IMR-90 (cell line): ENCODE data around the gene CHAT. TPM values are rescaled to one million over a fixed set of nuclear protein-coding genes. Genes with fewer than 3 reads are reported as not detected.

Source experiments
- ATAC-seq: fragments of 200-7000 bp; cut with Tn5 transposase; 2 replicates; pipeline ENCODE4 v1.9.1; 2020; ENCODE audit warnings: low read depth, mild to moderate bottlenecking, moderate library complexity
- BruUV-seq: library from RNA; stranded (reverse); fragments of 400-500 nt; replicated peaks from 2 replicates; lab custom pipeline; 2021; lab: Mats Ljungman, UMichigan
- CTCF ChIA-PET: fragments of 300-600 bp; formaldehyde crosslinking; extraction: SDS; loops from one replicate; lab custom pipeline; 2021; ENCODE audit warnings: antibody characterized with exemption; lab: Yijun Ruan, JAX
- POLR2A ChIA-PET: fragments of 300-600 bp; sonication (Branson Sonifier 250); formaldehyde crosslinking; loops from one replicate; lab custom pipeline; 2022; ENCODE audit warnings: antibody characterized with exemption; ENCODE audit not compliant: unreplicated experiment; lab: Charles Lee
- DNase-seq: peaks from one replicate; pipeline ENCODE4 v3.0.0; 2013
- H2AFZ ChIP-seq: replicated peaks from 2 replicates; pipeline ENCODE3; 2013; ENCODE audit warnings: low read length, mild to moderate bottlenecking; ENCODE audit not compliant: poor library complexity
- H2AK5ac ChIP-seq: 2 replicates; pipeline ENCODE4 v1.6.1; 2013; ENCODE audit warnings: low read depth, low read length, inconsistent platforms
- H2AK9ac ChIP-seq: replicated peaks from 2 replicates; pipeline ENCODE3; 2013; ENCODE audit warnings: mild to moderate bottlenecking, low read depth, low read length, moderate library complexity; ENCODE audit not compliant: poor library complexity
- H2BK120ac ChIP-seq: 2 replicates; pipeline ENCODE4 v1.6.1; 2013; ENCODE audit warnings: low read depth, low read length, inconsistent platforms
- H2BK15ac ChIP-seq: 3 replicates; pipeline ENCODE4 v1.6.1; 2013; ENCODE audit warnings: low read depth, low read length, inconsistent platforms
- H2BK20ac ChIP-seq: 2 replicates; pipeline ENCODE4 v1.6.1; 2013; ENCODE audit warnings: low read depth, mild to moderate bottlenecking, inconsistent platforms, low read length, moderate library complexity
- H2BK5ac ChIP-seq: 2 replicates; pipeline ENCODE4 v1.6.1; 2013; ENCODE audit warnings: mild to moderate bottlenecking, low read depth, low read length, inconsistent platforms; ENCODE audit not compliant: poor library complexity, severe bottlenecking
- H3K14ac ChIP-seq: replicated peaks from 2 replicates; pipeline ENCODE4 v1.6.1; 2013; ENCODE audit warnings: low read depth, low read length, inconsistent platforms
- H3K18ac ChIP-seq: 2 replicates; pipeline ENCODE4 v1.6.1; 2013; ENCODE audit warnings: low read depth, low read length, control low read depth
- H3K23ac ChIP-seq: 2 replicates; pipeline ENCODE4 v1.6.1; 2013; ENCODE audit warnings: low read depth, low read length, inconsistent platforms
- H3K27ac ChIP-seq: 2 replicates; pipeline ENCODE4 v1.5.1; 2013; ENCODE audit warnings: mild to moderate bottlenecking, control low read depth, low read length; ENCODE audit not compliant: insufficient read depth
- H3K27me3 ChIP-seq: 2 replicates; pipeline ENCODE4 v1.6.1; 2013; ENCODE audit warnings: low read length; ENCODE audit not compliant: control insufficient read depth, insufficient read depth
- H3K36me3 ChIP-seq: 2 replicates; pipeline ENCODE4 v1.6.1; 2013; ENCODE audit warnings: low read length, mixed read lengths; ENCODE audit not compliant: control insufficient read depth, insufficient read depth
- H3K4ac ChIP-seq: 2 replicates; pipeline ENCODE4 v1.6.1; 2013; ENCODE audit warnings: low read depth, low read length, inconsistent platforms
- H3K4me1 ChIP-seq: 2 replicates; pipeline ENCODE4 v1.6.1; 2013; ENCODE audit warnings: low read length, mixed read lengths; ENCODE audit not compliant: control insufficient read depth, insufficient read depth
- H3K4me2 ChIP-seq: 2 replicates; pipeline ENCODE4 v1.6.1; 2013; ENCODE audit warnings: low read depth, mild to moderate bottlenecking, control low read depth, low read length, moderate library complexity
- H3K4me3 ChIP-seq: 2 replicates; pipeline ENCODE4 v1.5.1; 2013; ENCODE audit warnings: low read depth, mild to moderate bottlenecking, control low read depth, low read length, moderate library complexity; ENCODE audit not compliant: insufficient read depth
- H3K56ac ChIP-seq: 2 replicates; pipeline ENCODE4 v1.6.1; 2013; ENCODE audit warnings: low read length, inconsistent platforms; ENCODE audit not compliant: insufficient read depth; ENCODE audit errors: extremely low read depth
- H3K79me1 ChIP-seq, 2 experiments: 2 replicates each; pipeline ENCODE4 v1.6.1; 2013; ENCODE audit warnings: low read length in 2 of 2, inconsistent platforms in 1 of 2, low read depth in 1 of 2
- H3K9ac ChIP-seq: 2 replicates; pipeline ENCODE4 v1.6.1; 2013; ENCODE audit warnings: low read depth, low read length, control low read depth
- H3K9me1 ChIP-seq: 2 replicates; pipeline ENCODE4 v1.6.1; 2013; ENCODE audit warnings: low read length, inconsistent platforms; ENCODE audit not compliant: insufficient read depth
- H3K9me3 ChIP-seq: 2 replicates; pipeline ENCODE4 v1.6.1; 2013; ENCODE audit warnings: low read length; ENCODE audit not compliant: control insufficient read depth, insufficient read depth
- H4K20me1 ChIP-seq: 2 replicates; pipeline ENCODE4 v1.6.1; 2013; ENCODE audit warnings: low read length, inconsistent platforms; ENCODE audit not compliant: insufficient read depth
- H4K5ac ChIP-seq: 2 replicates; pipeline ENCODE4 v1.6.1; 2013; ENCODE audit warnings: mild to moderate bottlenecking, low read depth, low read length, control low read depth
- H4K8ac ChIP-seq, 2 experiments: 2 replicates each; pipeline ENCODE4 v1.6.1; 2013; ENCODE audit warnings: low read depth in 2 of 2, low read length in 2 of 2, control low read depth in 1 of 2, inconsistent platforms in 1 of 2
- H4K91ac ChIP-seq: 2 replicates; pipeline ENCODE4 v1.6.1; 2013; ENCODE audit warnings: low read depth, low read length, inconsistent platforms; ENCODE audit not compliant: insufficient read depth
- BHLHE40 ChIP-seq: fragments of 150-350 bp; IDR thresholded peaks from 2 replicates; pipeline ENCODE4 v1.6.1; 2016; ENCODE audit warnings: mild to moderate bottlenecking, low read depth, low read length
- CEBPB ChIP-seq: IDR thresholded peaks from 2 replicates; pipeline ENCODE4 v1.6.1; 2012; ENCODE audit warnings: low read depth, low read length, improper control_type of control experiment
- CHD1 ChIP-seq: IDR thresholded peaks from 2 replicates; pipeline ENCODE4 v1.6.1; 2012; ENCODE audit warnings: low read depth, low read length, improper control_type of control experiment
- CTCF ChIP-seq: conservative IDR thresholded peaks from 2 replicates; pipeline ENCODE4 v1.5.1; 2012; ENCODE audit warnings: mild to moderate bottlenecking, low read depth, low read length, improper control_type of control experiment
- ELK1 ChIP-seq: fragments of 150-350 bp; IDR thresholded peaks from 2 replicates; pipeline ENCODE4 v1.6.1; 2016; ENCODE audit warnings: low read depth, mild to moderate bottlenecking, low read length, moderate library complexity, borderline replicate concordance
- FOS ChIP-seq: fragments of 150-350 bp; IDR thresholded peaks from 2 replicates; pipeline ENCODE4 v1.6.1; 2016; ENCODE audit warnings: low read depth, low read length
- MAFK ChIP-seq: IDR thresholded peaks from 2 replicates; pipeline ENCODE4 v1.6.1; 2012; ENCODE audit warnings: low read depth, low read length, improper control_type of control experiment
- MAZ ChIP-seq: IDR thresholded peaks from 2 replicates; pipeline ENCODE4 v1.6.1; 2012; ENCODE audit warnings: low read depth, mild to moderate bottlenecking, low read length, improper control_type of control experiment, moderate library complexity, borderline replicate concordance
- MXI1 ChIP-seq: IDR thresholded peaks from 2 replicates; pipeline ENCODE4 v1.6.1; 2012; ENCODE audit warnings: low read depth, mild to moderate bottlenecking, low read length, moderate library complexity, borderline replicate concordance
- NFE2L2 ChIP-seq: fragments of 150-350 bp; IDR thresholded peaks from 2 replicates; pipeline ENCODE4 v1.6.1; 2016; ENCODE audit warnings: low read depth, mild to moderate bottlenecking, low read length
- POLR2A ChIP-seq: IDR thresholded peaks from 2 replicates; pipeline ENCODE4 v1.6.1; 2012; ENCODE audit warnings: mild to moderate bottlenecking, low read depth, low read length
- RAD21 ChIP-seq: IDR thresholded peaks from 2 replicates; pipeline ENCODE4 v1.6.1; 2012; ENCODE audit warnings: low read length, improper control_type of control experiment
- RCOR1 ChIP-seq: IDR thresholded peaks from 2 replicates; pipeline ENCODE4 v1.6.1; 2012; ENCODE audit warnings: mild to moderate bottlenecking, low read length, improper control_type of control experiment; ENCODE audit not compliant: insufficient replicate concordance
- RFX5 ChIP-seq: IDR thresholded peaks from 2 replicates; pipeline ENCODE4 v1.8.0; 2012; ENCODE audit warnings: low read depth, mild to moderate bottlenecking, low read length, moderate library complexity
- SMC3 ChIP-seq: fragments of 150-350 bp; IDR thresholded peaks from 2 replicates; pipeline ENCODE4 v1.6.1; 2016; ENCODE audit warnings: low read depth, mild to moderate bottlenecking, antibody characterized with exemption, low read length, moderate library complexity
- USF2 ChIP-seq: fragments of 150-350 bp; IDR thresholded peaks from 2 replicates; pipeline ENCODE4 v1.6.1; 2017; ENCODE audit warnings: mild to moderate bottlenecking, antibody characterized with exemption, low read length, low read depth
- WGBS, 2 experiments: methylation state at CpG; one replicate each; pipeline versions ENCODE4 v1.1.5 to v1.1.7; 2013; ENCODE audit warnings: missing lambda C conversion rate in 2 of 2; ENCODE audit not compliant: insufficient read length in 1 of 2; ENCODE audit errors: extremely low coverage in 2 of 2; 5-methylcytosine and 5-hydroxymethylcytosine counted together
- dilution Hi-C: fragments of 300-500 bp; cut with HindIII; formaldehyde crosslinking; loops from one replicate; pipeline ENCODE4 v1.14.3; 2018; ENCODE audit warnings: low sequenced_read_pairs; ENCODE audit not compliant: unreplicated experiment
- in situ Hi-C: fragments of 300-500 bp; cut with MboI; formaldehyde crosslinking; loops from 3 replicates; pipeline ENCODE4 v1.14.3; 2019; ENCODE audit warnings: low sequenced_read_pairs, inconsistent platforms, mixed read lengths
- intact Hi-C: fragments of 100-400 bp; cut with micrococcal nuclease; formaldehyde crosslinking; loops from 2 replicates; pipeline ENCODE4 v1.10.0; 2022
- polyA plus RNA-seq, 3 experiments: library from polyadenylated mRNA; depleted of rRNA; stranded (reverse); fragments of >200 nt; gene quantifications; 2 replicates each; pipeline ENCODE4 v1.2.3, GENCODE V29; 2012; ENCODE audit warnings: low replicate concordance in 1 of 3
- total RNA-seq: library from RNA; depleted of rRNA; stranded (reverse); fragments of >200 nt; gene quantifications from 2 replicates; pipeline ENCODE4 v1.2.3, GENCODE V29; 2012

The CHAT gene
- total and polyA plus RNA-seq, 2 of the 4 experiments (the other 2 are of a cell fraction), result not detected

GRCh38 chr10:49568235-49568634 lies 45.6 kb upstream of the CHAT start:
- H3K18ac ChIP-seq, result peak overlapping the region; percentile 7; the same call in 1 of the 2 replicates
- H2BK15ac ChIP-seq, result no peak overlapping the region
- no peak overlapping the region for H4K8ac ChIP-seq
- peaks cover 5% of the 10 kb centered on the region for H3K9me3 ChIP-seq
- no peak for TF ChIP-seq MXI1
- no peak for TF ChIP-seq SMC3
- TF ChIP-seq RFX5, result no peak
- TF ChIP-seq MAFK, result no peak
- no peak for TF ChIP-seq CHD1
- TF ChIP-seq POLR2A, result no peak
- no peak for TF ChIP-seq CTCF
- no peak for TF ChIP-seq NFE2L2
- TF ChIP-seq RCOR1, result no peak
- TF ChIP-seq ELK1, result no peak
- no peak for TF ChIP-seq FOS
- no peak for TF ChIP-seq BHLHE40
- no peak for TF ChIP-seq RAD21
- no peak for TF ChIP-seq MAZ
- TF ChIP-seq USF2, result no peak
- no peak for TF ChIP-seq CEBPB
- H3K23ac ChIP-seq, result no peak overlapping the region
- no peak overlapping the region for H3K4me3 ChIP-seq
- ChIA-PET CTCF (interaction anchor here (0.7 to 0.8 kb wide), 2 partner anchors 23 to 78 kb away, joined by 3 to 4 read pairs; no protein-coding TSS in a partner anchor), POLR2A (no interaction called here)
- no peaks in the 10 kb centered on the region for H3K36me3 ChIP-seq
- H2AK9ac ChIP-seq, result no peak overlapping the region
- no peak overlapping the region for H2BK120ac ChIP-seq
- H3K9ac ChIP-seq, result no peak overlapping the region
- no peaks in the 10 kb centered on the region for H4K20me1 ChIP-seq
- no peak overlapping the region for H3K14ac ChIP-seq
- H2BK20ac ChIP-seq, result no peak overlapping the region
- WGBS, 2 experiments, result 60% methylated on average over 1 of the region's 2 CpGs; no CpG with 5 or more reads in 1 of the 2 experiments
- H3K79me1 ChIP-seq, result no peaks in the 10 kb centered on the region
- H3K27ac ChIP-seq, result no peak overlapping the region
- H3K27me3 ChIP-seq, result peaks cover 2% of the 10 kb centered on the region; the same call in 1 of the 2 replicates
- ATAC-seq (no peak), DNase-seq (peak; percentile 11)
- dilution Hi-C loops (no loop called here), intact Hi-C loops (no loop called here), in situ Hi-C loops (no loop called here)
- H4K91ac ChIP-seq, result no peak overlapping the region
- H3K4me1 ChIP-seq, result no peaks in the 10 kb centered on the region; the same call in 1 of the 2 replicates
- H2BK5ac ChIP-seq, result peak overlapping the region; percentile 58
- H3K9me1 ChIP-seq, result no peaks in the 10 kb centered on the region; the same call in 1 of the 2 replicates
- H3K56ac ChIP-seq, result no peak overlapping the region
- H3K4ac ChIP-seq, result no peak overlapping the region
- no TSS peak for BruUV-seq
- H2AK5ac ChIP-seq, result no peak overlapping the region
- no peak overlapping the region for H4K5ac ChIP-seq
- no peak overlapping the region for H2AFZ ChIP-seq
- H3K4me2 ChIP-seq, result peak overlapping the region; percentile 66; the same call in 1 of the 2 replicates
